CD4-positive, alpha-beta T cell treated with Interleukin-12 subunit alpha and Interleukin-12 subunit beta, for 1 hour (primary cell): ENCODE data around the gene MBD3.

ENCODE experiments used
- DNase-seq: peaks from one replicate; pipeline ENCODE4 v3.0.0-alpha.2; 2020

MBD3 gene

DNA sequence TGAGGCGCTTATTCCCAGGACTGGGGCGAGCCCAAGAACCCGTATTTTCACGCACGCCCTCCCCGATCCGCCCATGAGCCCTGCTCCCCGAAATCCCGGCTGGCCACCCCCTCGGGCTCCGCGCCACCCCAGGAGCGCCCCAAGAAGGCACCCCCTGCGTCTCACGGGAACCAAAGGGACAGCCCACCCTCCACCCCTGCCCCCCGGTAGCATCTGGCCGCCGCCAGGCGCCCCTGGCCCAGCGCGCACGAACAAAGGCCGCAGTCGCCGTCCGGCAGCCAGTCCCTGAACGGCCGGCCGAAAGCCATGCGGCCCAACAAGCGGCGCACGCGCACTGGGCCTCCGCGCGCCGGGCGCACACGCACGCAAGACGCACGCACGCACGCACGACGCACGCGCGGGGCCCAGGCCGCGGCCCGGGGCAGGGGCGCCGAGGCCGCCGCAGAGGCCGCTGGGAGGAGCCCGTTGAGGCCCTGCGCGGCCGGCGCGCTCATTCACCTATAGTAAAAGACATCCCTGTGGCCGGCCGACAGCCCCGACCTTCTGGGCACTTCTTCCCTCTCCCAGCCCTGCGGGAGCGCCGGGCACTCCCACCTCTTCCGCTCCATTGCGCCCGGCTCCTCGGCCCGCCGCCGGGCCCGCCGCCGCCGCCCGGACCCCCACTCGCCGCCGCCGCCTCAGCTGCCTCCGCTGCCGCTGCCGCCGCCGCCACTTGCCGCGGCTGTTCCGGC is 476 bp downstream of the MBD3 start:
- DNase-seq, result peak; percentile 87

DNA sequence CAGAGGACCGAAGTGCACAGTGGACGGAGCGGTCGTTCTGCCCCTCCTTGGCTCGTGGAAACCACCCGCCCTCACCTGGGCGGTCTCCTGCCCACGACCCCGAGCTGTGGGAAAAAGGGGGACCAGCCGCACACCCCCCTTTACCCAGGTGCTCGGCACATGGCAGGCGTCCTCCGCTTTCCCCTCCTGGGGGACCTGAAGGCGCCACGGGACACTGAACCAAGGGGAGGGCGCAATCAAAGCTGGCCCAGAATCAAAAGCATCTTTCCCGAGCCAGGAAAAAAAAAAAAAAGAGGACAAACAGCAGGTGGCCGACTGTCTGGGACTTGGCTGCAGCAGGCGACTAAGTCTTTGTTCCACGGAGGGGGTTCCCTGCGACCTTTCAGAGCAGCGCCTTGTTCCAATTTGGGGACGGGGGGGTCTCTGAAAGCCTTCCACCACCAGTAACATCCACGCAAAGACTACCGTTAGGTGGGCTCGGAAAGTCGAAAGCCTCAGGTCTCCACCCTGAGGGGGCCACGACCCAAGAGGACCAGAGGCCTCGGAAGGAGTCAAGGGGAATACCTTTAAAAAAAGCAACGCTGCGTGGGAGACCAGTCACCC is 1.1 kb downstream of the MBD3 start:
- DNase-seq, result peak; percentile 13

DNA sequence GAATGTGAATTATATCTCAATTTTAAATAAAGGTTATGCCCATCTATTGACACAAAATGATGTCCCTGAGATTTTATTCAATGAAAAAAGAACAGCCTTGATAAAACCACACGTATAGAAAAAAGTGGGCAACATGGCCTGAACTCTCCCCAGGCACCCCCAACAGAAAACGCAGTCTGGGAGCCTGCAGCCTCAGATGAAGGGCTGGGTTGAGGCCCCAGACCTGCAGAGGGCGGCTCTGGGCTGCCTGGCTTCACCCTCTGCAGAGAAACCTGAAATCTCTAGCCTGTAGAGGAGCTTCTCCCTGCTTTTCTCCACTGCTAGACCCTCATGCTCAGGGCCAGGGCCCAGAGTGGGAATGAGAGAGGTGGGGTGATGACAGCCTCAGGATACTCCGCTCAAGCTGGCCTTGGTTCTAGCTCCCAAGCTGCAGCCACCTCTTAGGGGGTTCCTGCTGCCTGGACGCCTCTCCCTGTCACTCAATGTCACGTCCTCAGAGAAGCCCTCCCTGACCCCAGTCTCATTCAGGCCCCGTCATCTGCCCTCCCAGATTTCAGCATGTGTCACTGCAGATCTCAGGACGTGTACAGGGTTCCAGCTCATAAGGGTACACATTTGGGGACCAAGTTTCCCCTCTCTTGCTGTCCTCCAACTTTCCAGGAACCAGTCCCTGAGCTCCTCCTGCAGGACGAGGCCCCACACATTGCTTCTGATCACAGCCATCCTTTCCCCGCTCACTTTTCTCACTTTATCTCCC is 1.8 kb downstream of the MBD3 start:
- peak; percentile 35 for DNase-seq

DNA sequence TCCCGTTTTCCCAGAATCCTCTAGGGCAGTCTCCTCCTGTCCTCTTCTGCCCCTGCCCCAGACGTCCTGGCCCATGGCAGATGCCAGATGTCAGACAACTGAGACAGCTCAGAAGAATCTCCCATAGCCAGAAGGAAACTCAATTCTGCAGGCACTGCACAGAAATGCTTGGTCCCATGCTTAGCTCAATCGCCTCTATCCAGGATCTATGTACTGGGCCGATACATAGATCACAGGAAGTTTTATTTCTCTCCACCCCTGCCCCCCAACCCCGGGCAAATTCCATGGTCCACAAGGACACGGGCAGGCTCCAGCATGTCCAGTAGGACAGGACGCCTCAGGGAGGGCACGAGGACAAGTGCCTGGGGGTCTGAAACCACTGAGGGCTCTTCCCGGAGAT is 4.8 kb downstream of the MBD3 start:
- DNase-seq, result no peak

DNA sequence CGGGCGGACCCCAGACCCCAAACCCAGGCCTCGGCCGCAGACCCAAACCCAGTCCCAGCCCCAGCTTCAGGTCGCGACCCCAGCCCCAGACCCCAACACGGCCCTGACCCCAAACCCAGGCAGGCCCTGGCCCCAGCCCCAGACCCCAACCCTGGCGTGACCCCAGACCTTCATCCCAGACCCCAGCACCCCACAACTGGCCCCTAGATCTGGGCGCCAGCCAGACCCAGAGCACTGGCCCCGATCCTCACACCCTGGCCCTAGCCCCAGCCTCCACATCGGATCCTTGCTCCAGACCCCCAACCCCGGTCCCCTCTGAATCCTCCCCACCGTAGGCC is 7.5 kb downstream of the MBD3 start:
- DNase-seq, result no peak

DNA sequence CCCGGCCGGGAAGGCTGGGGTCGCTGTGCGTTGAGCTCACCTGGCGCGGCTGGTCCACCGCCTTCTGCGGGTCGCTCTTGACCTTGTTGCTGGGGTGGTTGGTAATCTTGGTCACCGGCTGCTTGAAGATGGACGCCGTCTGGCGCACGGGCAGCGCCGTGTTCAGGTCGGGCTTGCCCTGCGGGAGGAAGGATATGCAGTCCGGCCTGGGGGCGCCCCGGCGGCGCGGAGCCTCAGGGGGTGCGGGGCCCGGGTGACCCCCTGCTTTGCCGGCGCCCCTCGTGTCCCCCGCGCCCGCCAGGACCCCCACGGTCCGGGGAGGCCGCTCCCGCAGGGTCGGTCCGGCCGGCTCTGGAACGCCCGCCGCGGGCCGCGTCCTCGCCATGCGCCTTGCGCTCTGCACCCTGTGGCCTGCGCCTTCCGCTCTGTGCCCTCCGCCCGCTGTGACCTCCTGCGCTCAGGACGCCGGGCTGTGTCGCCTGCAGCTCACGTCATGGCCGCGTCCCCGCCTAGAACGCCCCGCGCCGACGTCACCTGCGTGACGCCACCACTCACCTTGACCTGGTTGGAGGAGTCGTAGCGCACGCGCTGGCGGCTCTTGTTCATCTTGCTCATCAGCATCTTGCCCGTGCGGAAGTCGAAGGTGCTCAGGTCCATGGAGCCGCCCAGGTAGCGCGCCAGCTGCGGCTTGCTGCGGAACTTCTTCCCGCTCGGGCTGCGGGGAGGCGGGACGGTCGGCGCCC is 8.0 kb downstream of the MBD3 start:
- no peak for DNase-seq

DNA sequence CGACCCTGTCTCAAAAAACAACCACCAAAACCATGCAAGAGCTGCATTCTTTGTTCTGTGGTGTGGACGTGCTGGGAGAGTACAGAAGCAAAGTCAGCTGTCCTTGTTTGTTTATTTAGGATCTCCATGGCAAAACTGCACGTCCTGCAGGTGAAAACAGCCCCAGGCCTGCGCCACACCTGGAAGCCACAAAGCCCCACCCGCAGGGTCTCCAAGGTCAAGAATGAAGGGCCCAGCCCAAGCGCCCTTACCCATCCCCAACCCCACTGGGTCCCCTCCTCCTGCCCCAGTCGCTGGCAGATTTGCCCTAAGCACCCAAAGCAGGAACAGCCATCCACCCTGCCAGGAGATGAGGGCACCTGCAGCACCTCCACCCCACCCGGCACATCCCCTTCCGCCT is 10.5 kb downstream of the MBD3 start:
- no peak for DNase-seq

DNA sequence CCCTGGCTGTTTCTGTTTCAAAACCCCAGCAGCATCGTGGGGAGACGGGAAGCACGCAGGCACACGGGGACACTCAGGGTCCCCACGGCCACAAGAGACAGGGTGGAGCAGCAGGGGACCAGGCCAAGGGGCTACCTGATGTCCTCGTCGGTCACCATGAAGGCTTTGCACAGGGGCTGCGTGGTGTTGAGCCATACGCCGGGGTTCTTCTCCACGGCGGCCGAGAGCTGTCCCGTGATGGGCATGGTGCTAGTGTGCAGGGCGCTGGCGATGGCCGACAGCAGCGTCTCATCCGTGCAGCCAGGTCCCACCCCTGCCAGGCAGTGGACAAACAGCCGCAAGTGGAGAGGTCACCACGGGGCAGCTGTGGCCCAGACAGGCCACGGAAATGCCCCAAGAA is 11.7 kb downstream of the MBD3 start:
- no peak for DNase-seq

DNA sequence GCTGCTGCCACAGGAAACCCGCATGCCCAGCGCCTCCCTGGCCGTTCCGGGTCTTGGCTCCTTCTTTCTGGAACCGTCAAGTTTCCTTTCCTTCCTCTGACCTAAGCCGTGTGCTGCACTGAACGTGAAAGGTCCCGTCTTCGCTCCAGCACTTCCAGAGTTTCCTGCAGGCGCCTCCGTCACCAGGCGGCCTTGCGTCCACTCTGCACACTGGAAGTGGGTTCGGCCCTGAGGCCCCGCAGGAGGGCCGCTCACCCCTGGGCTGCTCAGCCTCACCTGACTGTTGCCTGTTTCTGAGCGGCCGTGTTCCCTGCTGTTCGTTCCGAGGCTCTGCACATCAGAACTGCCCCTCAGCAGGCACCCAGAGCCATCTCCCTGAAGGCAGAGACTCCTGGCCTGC is 12.3 kb downstream of the MBD3 start:
- no peak for DNase-seq

DNA sequence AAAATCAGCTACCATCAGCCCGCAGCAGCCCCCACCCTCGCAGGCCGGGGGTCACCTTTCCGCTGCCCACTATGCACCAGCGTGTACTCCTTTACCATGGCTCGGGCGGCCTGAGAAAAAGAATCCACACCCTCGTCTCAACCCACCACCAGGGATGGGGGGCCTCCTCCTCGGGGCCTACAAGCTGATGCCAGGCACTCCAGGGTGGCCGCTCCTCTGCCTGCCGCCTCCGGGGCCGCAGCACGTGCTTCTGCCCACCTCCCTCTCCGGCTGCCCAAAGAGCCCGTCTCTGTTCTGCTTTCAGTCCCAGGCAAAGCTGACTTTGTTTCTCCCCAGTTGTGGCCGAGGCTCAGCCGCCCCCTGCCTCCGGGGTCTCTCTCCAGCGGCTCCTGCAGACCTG is 13.4 kb downstream of the MBD3 start:
- DNase-seq, result no peak

DNA sequence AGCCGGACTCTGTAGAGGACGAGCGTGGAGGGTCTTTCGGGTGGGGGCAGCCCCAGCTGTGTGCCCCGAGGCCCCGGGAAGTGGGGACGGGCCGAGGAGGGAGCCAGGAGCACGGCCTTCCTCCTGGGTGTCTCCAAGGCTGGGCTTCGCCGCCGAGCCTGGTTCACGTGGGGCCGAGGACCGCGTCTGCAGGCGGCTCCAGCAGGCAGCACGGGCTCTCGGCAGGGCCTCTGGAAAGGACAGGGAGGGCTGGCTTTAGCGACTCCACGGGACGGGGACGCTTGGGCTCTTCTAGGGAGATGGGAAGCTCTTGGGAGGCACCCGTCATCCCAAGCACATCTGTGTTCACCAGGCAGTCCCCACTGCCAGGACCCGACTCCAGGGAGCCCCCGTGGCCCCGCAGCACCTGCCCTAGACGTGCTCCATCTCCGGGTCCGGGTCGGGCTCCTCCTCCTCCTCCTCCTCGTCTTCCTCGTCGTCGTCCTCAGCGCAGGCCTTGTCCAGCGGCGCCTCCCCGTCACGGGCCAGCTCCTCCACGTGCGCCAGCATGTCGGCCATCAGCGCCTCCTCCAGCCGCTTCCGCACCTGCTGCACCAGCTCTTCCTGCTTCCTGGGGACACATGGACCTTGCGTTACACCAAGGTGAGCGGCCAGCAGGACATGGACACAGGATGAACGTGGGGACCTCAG is 14.6 kb downstream of the MBD3 start:
- DNase-seq, result no peak

DNA sequence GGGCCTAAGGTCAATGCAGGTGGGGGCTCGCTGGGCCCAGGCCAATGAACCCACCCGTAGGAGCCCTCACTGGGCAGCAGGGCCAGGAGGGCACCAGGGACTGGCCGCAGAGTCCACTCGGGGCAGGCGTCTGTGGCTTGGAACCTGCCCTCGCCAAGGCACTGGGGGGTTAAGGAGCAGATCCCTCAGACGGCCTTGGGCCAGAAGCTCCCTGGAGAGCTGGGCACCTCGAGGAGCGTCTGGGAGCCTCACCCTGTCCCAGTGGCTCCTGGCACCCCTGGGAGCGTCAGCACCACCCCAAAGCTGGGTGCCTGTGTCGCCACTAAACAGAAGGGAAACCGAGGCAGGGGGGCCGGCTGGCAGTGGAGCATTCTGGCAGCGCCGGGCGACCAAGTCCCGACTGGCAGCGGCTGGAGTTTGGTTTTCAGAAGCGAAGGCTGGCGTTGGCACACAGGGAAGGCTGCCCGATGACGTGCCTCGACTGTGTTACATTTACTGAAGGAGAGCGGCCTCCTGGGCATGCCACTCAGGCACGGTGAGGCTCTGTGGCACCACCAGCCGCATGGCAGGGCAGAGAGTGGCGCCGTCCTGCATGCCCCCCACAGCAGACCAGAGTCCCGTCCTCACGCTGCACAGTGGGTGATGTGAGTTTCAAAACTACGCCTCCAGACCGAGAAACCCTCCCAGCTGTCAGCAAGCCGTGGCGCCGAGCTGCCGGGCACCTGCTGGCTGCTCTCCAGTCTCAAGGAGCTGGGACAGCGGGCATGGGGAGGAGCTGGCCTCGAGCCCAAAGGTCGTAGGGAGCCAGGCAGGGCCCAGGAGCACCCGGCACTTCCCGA is 15.4 kb downstream of the MBD3 start:
- DNase-seq, result no peak

DNA sequence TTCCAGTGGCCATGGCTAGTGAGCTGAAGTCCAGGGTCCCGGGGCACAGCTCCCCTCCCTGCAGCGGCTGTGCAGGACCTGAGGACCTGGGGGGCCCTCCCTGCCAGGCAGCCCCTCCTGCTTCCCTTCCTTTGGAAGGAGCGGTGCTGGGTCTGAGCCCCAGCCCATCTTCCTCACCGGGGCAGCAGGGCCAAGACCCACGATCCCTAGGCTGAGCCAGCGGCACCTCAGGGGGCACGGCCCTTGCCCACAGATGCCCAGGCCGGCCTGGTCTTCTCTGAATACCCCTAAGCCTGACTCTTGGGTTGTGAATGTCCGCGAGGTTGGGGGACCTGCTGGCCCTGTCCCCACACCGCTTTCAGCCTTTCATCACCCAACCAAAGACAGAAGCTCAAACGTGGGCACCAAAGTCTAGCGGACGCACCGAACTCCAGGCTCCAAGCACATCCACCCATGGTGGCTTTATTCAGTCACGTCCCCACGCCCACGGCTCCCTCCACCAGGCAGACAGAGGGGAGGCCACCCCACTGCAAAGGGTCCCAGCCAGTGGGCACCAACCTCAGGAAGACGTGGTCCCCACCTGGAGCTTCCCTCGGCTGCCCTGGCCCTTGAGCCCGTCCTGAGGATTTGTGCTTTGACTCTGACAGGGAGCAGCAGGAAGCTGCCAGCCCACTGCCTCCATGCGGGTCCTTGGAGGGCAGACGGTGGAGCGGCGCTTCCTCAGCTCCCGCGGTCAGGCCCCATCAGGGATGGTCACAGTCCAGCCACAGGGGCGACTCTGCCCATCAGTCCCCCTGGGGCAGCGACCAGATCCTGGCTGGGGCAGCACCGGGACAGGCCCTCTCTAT is 16.2 kb downstream of the MBD3 start:
- DNase-seq, result no peak

DNA sequence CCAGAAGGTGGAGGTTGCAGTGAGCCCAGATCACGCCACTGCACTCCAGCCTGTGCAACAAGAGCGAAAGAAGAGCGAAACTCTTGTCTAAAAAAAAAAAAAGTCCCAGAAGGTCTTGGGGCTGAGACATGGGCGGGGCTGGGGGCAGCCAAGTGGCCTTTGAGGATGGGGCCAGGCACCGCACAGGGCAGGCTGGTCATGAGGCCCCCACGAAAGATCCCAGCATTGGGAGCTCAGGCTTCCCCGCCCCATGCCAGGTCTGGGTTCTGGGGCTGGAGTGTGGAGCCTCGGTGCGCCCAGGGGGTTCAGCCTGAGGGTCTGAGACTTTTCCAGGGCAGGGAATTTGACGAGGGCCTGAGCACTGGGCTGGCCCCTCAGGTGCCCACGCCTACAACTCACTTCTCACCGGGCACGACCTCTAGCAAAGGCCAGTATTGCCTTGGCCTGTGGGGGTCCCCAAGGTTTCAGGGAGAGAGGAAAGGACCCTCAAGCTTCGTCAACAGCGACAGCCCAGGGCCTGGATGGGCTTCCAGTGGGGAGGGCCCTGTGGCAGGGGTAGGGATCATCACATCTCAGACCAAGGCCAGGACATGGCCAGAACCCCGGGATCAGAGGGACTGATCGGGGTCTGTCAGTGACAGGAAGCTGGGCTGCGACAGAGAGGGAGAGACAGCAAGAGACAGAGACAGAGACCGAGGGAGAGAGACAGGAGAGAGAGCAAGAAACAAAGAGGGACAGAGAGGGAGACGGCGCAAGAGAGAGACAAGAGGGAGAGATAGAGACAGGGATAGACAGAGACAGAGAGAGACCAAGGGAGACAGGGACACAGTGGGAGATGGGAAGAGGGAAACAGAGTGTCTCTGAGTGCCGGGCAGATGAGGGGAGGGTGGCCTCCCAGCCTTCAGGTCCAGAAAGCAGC is 17.1 kb downstream of the MBD3 start:
- DNase-seq, result no peak

DNA sequence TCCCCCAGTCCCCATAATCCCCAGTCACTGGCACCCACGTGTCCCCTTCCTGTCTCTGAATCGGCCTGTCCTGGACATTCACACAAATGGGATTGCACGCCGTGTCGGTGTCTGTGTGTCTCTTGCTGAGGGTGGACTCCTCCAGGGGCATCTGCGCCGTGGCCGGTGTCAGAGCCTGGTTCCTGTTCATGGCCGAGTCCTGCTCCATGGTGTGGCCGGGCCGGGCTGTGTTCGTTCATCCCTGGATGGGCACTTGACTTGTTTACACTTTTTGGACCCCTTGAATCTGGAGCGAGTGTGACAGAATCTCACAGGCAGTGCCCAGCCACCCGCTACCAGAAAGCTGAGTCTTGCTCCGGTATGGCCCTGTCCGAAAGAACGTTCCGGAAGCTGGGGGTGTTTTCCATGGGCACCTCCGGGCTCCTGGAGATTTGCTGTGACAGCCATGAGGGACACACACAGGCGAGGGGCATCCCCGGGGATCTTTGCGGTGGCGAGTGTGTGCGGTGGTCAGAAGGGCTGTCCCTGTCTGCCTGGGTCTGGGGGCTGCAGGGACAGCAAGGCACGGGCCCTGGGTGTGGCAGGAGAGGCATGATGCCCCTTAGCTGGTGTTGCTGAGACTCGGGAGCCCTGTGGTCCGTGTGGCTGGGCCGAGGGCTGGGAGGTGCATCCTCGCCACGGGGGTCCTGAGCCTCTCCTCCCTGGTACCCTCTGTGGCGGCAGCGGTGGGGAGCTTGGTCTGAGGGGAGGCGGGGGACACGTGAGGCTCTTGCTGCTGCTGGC is 18.1 kb downstream of the MBD3 start:
- DNase-seq, result no peak

DNA sequence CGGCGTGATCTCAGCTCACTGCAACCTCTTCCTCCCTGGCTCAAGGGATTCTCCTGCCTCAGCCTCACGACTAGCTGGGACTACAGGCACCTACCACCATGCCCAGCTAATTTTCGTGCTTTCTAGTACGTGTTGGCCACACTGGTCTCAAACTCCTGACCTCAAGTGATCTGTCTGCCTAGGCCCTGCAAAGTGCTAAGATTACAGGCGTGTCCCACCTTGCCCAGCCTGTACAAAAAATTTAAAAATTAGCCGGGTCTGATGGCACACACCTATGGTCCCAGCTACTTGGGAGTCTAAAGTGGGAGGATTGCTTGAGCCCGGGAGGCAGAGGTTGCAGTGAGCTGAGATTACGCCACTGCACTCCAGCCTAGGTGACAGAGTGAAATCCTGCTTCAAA is 19.9 kb downstream of the MBD3 start:
- DNase-seq, result no peak

DNA sequence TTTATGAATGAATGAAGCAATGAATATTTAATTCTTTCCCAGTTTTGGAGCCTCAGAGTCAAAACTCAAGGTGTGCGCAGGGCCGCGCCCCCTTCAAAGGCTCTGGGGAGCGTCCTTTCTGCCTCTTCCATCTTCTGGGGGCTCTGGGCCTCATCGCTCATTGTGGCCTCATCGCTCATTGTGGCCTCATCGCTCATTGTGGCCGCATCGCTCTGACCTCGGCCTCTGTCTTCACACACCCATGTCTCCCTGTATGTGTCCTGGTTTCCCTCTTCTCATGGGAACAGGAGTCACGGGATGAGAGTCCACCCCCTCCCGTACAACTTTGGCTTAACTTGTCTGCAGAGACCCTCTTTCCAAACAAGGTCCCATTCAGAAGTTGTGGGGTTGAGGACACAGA is 21.3 kb downstream of the MBD3 start:
- DNase-seq, result no peak

DNA sequence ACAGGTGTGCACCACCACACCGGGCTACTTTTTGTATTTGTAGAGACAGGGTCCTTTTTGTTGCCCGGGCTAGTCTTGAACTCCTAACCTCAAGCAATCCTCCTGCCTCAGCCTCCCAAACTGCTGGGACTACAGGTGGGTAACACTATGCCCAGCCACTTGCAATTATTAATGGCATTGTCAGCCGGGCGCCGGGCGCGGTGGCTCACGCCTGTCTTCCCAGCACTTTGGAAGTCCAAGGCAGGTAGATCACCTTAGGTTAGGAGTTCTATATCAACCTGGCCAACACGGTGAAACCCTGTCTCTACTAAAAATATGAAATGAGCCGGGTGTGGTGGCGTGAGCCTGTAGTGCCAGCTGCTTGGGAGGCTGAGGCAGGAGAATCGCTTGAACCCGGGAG is 21.8 kb downstream of the MBD3 start:
- DNase-seq, result no peak

DNA sequence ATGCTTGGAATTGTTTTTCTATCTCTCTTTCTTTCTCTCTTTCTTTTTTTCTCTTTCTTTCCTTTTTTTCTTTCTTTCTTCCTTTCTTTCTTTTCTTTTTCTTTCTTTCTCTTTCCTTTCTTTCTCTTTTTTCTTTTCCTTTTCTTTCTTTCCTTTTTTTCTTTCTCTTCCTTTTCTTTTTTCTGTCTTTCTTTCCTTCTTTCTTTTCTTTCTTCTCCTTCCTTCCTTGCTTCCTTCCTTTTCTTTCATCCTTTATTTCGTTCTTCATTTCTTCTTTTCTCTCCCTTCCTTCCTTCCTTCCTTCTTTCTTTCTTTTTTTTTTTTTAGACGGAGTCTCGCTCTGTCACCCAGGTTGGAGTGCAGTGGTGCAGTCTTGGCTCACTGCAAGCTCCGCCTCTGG is 22.7 kb downstream of the MBD3 start:
- DNase-seq, result no peak
